Choroid plexus epithelial cell (primary cell): ENCODE measurements around the gene TNNT2.

Experiments used
- DNase-seq: peaks from one replicate; pipeline ENCODE4 v3.0.0-alpha.2; 2010; ENCODE audit warnings: low read depth
- H3K4me3 ChIP-seq: 2 replicates; pipeline ENCODE4 v1.5.1; 2011; ENCODE audit warnings: low read depth, mild to moderate bottlenecking, control low read depth, low read length, moderate library complexity
- TF ChIP-seq, protein P1 (sequence below): conservative IDR thresholded peaks from 2 replicates; pipeline ENCODE4 v1.5.1; 2011; ENCODE audit warnings: low read depth, mild to moderate bottlenecking, control low read depth, inconsistent platforms, low read length, moderate library complexity

TNNT2 gene

GRCh38 chr1:201335174-201335870, 42.2 kb downstream of the TNNT2 start:
- TF ChIP-seq, protein P1, sequence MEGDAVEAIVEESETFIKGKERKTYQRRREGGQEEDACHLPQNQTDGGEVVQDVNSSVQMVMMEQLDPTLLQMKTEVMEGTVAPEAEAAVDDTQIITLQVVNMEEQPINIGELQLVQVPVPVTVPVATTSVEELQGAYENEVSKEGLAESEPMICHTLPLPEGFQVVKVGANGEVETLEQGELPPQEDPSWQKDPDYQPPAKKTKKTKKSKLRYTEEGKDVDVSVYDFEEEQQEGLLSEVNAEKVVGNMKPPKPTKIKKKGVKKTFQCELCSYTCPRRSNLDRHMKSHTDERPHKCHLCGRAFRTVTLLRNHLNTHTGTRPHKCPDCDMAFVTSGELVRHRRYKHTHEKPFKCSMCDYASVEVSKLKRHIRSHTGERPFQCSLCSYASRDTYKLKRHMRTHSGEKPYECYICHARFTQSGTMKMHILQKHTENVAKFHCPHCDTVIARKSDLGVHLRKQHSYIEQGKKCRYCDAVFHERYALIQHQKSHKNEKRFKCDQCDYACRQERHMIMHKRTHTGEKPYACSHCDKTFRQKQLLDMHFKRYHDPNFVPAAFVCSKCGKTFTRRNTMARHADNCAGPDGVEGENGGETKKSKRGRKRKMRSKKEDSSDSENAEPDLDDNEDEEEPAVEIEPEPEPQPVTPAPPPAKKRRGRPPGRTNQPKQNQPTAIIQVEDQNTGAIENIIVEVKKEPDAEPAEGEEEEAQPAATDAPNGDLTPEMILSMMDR = no peak
- DNase-seq = no peak
- no peak overlapping the region for H3K4me3 ChIP-seq

DNA sequence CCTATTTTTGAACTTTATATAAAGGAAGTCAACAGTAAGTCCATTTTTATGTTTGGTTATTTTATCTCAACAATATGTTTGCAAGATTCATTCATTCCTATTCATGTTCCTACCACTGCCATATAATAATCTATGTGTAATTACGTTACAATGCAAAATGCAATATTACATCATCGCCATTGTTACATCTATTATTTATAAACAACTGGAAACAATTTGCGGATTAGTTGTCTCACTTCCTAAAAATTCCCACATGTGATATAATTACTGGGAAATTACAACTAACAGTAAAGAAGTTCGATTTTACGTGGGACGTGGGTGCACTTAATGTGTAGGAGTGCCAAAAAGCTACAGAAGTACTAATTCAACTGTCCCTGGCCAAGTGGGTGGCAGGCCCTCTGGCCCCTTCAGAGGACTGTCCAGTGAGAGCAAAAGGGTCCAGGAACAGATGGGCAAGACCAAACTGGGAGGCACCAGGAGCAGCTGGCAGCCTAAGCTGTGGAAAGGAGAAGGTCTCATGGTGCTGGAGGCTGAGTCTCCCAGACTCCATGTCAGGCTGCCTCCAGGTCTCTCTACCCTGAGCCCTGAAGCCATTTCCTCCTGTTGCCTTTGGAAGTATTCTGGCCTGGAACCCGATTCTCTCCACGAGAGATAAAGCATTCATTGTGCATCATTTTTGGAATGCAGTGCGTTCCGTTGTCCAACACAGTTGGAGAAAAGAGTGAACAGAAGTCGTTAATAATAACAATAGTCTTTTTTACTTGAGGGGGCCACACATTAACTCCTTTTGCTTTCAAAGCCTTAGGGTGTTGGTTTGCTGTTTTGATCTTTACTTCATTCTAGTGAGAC, 42.9 kb downstream of the TNNT2 start:
- TF ChIP-seq, protein P1 = no peak
- no peak for DNase-seq
- H3K4me3 ChIP-seq = no peak overlapping the region

DNA sequence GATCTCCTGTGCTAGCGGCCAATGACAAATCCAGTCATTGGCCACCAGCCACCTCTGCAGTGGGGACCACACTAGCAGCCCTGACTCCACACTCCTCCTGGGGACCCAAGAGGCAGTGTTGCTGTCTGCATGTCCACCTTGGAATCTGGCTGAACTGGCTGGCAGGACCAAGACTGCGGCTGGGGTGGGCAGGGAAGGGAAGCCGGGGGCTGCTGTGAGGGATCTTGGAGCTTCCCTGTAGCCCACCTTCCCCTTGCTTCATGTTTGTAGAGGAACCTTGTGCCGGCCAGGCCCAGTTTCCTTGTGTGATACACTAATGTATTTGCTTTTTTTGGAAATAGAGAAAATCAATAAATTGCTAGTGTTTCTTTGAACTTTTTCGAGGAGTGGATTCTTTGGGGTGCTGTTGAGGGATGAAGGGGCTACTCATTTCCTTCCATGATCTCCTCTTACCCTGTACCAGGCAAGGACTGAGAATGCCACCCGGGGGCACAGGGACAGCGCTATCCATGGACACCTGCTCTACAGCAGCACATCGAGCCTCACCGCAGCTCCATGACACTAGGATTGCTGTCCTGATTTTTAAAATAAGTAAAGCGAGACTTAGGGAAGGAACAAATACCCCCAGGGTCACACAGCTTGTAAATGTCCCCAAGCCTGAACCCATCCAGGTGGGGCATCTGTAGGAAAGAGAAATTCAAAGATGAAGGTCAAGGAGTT, 44.7 kb downstream of the TNNT2 start:
- DNase-seq = no peak
- TF ChIP-seq, protein P1 = no peak
- H3K4me3 ChIP-seq = no peak overlapping the region

DNA sequence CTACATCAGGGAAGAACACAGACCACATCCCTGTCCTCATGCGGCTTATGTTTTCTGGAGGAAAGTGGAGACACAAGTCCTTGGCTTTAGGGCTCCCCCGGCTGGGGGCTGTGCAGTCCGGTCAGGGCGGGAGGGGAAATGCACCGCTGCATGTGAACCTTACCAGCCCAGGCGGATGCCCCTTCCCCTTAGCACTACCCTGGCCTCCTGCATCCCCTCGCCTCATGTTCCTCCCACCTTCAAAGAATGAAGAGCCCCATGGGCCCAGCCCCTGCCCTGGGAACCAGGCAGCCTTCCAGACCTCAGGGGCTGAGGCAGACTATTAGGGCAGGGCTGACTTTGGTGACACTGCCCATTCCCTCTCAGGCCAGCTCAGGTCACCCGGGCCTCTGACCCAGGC, 45.5 kb downstream of the TNNT2 start:
- DNase-seq = no peak
- H3K4me3 ChIP-seq = no peak overlapping the region
- TF ChIP-seq, protein P1 = no peak

DNA sequence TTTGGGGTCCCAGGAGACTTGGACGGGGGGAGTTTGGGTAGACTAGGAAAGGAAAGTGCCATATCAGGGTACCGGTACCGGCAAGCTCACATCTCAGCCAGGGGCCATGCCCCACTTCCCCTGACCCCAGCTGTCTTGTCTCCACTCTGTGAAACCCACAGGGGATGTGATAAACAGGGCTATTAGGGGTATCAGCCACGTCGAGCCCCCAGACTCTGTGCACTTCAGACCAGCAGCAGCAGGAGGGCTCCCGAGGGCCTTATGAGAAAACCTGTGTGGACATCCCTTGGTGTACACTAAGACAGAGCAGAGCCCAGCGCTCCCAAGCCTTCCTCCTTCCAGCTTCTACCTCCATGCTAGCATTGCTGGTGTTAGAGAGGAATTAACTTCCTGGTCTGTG, 46.3 kb downstream of the TNNT2 start:
- TF ChIP-seq, protein P1 = no peak
- H3K4me3 ChIP-seq = no peak overlapping the region
- DNase-seq = no peak

- no peak overlapping the region for H3K4me3 ChIP-seq
- TF ChIP-seq, protein P1 = no peak
- DNase-seq = no peak
Observed at GRCh38 chr1:201330541-201330940, 46.9 kb downstream of the TNNT2 start.
